ENCODE data around the gene RPS6KA5. TPM values are rescaled to one million over a fixed set of nuclear protein-coding genes. Genes with fewer than 3 reads are reported as not detected.
"Not testable (repeated sequence)": the region's sequence is repeated elsewhere in the genome, so short reads cannot be mapped to it uniquely, and the experiment has no call there.

The RPS6KA5 gene
- total RNA-seq, 8 experiments from 2014 or later, result 2.5 to 25.2 (median 5.8) TPM

GRCh38 chr14:90851327-90852036, 209.0 kb downstream of the RPS6KA5 start:
- Histone ChIP-seq H3K4me1 (replicated peaks in 1 of 2) (no peaks in the 10 kb centered on the region), H3K27ac (no peak overlapping the region), H3K4me3 (no peak overlapping the region)
- in situ Hi-C loops (cut with MboI; ENCODE audit: low pct_unique_long_range_greater_than_20kb in 2 of 9, low sequenced_read_pairs in 9 of 9, unreplicated experiment in 9 of 9), result no loop called here
- 59 to 100% (median 88%) methylated on average over 1 to 5 of the region's 5 CpGs for WGBS, 10 experiments
- ATAC-seq (replicated peaks in 6 of 8), result no peak

DNA sequence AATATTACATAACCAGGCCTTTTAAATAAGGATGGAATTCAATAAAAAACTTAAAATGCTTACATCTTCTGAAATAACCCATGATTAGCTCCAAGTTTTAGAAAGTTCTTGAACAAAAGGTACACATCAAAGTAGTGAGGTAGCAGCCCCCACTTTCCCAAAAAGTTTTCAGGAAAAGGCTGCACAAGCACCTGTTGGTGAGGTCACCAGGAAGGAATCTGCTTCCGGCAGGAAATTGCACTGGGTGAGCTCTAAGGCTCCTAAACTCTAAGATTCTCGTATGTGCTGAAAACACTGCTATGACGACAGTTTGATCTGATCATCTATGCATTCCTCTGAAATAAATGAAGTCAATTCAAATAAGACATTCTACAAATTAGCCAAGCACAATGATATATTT, 210.0 kb downstream of the RPS6KA5 start:
- Histone ChIP-seq H3K27ac (no peak overlapping the region), H3K4me3 (no peak overlapping the region), H3K4me1 (replicated peaks in 1 of 2) (no peaks in the 10 kb centered on the region)
- ATAC-seq (replicated peaks in 6 of 8), result peak in 2 of 8 experiments; percentile 46 to 52
- in situ Hi-C loops (cut with MboI; ENCODE audit: low pct_unique_long_range_greater_than_20kb in 2 of 9, low sequenced_read_pairs in 9 of 9, unreplicated experiment in 9 of 9), result no loop called here
- WGBS, 10 experiments, result 57 to 100% (median 93%) methylated on average over 1 to 3 of the region's 3 CpGs; no CpG with 5 or more reads in 1 of the 10 experiments

GRCh38 chr14:90849787-90850444, 210.5 kb downstream of the RPS6KA5 start:
- H3K27ac ChIP-seq, result no peak overlapping the region
- 0 to 100% (median 60%) methylated on average over 1 to 6 of the region's 7 CpGs for WGBS, 10 experiments
- H3K4me3 ChIP-seq, result no peak overlapping the region
- no peak for ATAC-seq (replicated peaks in 6 of 8)
- no peaks in the 10 kb centered on the region for H3K4me1 ChIP-seq (replicated peaks in 1 of 2)
- in situ Hi-C loops (cut with MboI; ENCODE audit: low pct_unique_long_range_greater_than_20kb in 2 of 9, low sequenced_read_pairs in 9 of 9, unreplicated experiment in 9 of 9), result no loop called here

DNA sequence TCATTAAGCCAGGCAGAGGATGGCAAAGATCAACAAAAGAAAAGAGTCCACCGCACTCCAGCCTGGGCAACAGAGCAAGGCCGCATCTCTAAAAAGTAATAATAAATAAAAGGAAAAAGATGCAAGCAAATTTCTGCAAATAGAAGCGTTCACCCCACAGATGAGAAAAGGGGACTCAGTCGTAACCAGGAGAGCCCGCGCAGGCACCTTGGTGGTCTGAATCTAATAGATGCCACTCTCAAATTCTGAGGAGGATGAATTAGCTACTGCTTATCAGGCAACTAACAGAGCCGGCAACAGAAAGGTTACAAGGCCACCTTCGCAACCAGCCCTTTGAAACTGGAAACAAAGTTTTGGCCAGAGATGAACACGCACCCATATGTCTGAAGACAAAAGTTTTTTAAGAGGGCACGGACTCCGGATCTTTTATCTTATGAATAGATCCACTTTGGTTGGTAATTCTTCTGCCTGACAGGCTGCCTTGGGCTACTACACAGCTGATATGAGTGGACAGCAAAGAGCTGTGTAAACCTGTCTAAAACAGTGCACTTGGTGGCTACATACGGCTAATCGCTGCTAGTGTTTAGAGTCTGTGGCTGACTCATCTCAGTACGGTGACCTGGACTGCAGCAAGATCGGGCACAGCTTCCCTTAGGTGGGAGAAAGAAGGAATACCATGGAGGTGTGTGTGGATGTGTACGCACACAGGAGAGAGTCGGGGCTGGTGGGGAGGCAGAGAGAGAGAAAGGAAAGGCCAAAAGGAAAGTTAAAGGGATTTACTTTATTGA, 211.3 kb downstream of the RPS6KA5 start:
- 60 to 94% (median 87%) methylated on average over 1 to 16 of the region's 17 CpGs; no CpG with 5 or more reads in 1 of the 10 experiments for WGBS, 10 experiments
- Histone ChIP-seq H3K4me3 (no peak overlapping the region), H3K4me1 (replicated peaks in 1 of 2) (no peaks in the 10 kb centered on the region), H3K27ac (no peak overlapping the region)
- in situ Hi-C loops (cut with MboI; ENCODE audit: low pct_unique_long_range_greater_than_20kb in 2 of 9, low sequenced_read_pairs in 9 of 9, unreplicated experiment in 9 of 9), result no loop called here
- ATAC-seq (replicated peaks in 6 of 8), result peak in 4 of 8 experiments; percentile 16 to 62 (median 46)

DNA sequence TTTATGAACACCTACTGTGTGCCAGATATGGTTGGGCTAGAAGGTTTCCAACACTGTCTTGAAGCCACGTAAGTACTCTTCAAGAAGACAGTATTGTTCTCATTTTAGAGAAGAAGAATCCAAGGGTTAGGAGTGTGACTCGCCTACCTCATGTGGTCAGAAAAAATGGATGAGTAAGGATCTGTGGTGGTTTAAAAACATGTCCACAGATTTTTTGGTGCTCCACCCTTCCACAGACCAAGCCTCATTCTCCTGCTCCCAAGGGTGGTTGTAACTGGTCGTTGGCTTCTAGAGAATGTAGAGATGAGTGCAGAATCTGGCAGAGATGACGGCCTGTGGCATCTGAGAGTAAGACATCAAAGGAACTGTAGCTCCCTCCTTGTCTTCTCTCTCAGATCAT, 213.9 kb downstream of the RPS6KA5 start:
- no peak overlapping the region for H3K27ac ChIP-seq
- in situ Hi-C loops (cut with MboI; ENCODE audit: low pct_unique_long_range_greater_than_20kb in 2 of 9, low sequenced_read_pairs in 9 of 9, unreplicated experiment in 9 of 9), result no loop called here
- peak in 1 of 8 experiments; percentile 54 for ATAC-seq (replicated peaks in 6 of 8)

DNA sequence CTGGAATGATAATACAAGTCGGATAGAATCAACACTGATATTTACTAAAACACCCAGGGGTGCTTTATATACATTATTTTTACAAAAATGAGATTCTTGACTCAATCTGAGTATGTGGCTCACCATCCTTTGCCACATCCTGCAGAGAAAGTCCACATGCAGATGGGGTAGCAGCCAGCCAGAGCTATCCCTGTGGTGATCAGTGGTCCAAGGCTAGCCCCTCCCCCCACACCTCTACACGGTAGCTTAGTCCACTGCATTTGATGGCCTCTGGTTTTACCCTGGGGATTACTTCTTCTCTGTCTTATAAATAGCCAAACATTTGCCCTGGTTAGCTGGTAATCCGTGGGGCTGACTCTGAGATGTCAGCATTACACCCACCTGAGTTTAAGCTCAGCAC, 216.1 kb downstream of the RPS6KA5 start:
- H3K27ac ChIP-seq, result no peak overlapping the region
- no peak for ATAC-seq (replicated peaks in 6 of 8)
- no peaks in the 10 kb centered on the region for H3K4me1 ChIP-seq (replicated peaks in 1 of 2)
- in situ Hi-C loops (cut with MboI; ENCODE audit: low pct_unique_long_range_greater_than_20kb in 2 of 9, low sequenced_read_pairs in 9 of 9, unreplicated experiment in 9 of 9), result no loop called here
- WGBS, 10 experiments, result 40 to 100% (median 72%) methylated on average over 1 to 2 of the region's 3 CpGs; no CpG with 5 or more reads in 4 of the 10 experiments
- no peak overlapping the region for H3K4me3 ChIP-seq

More for the DNA sequence above, 213.9 kb downstream of the RPS6KA5 start:
- H3K4me3 ChIP-seq, result no peak overlapping the region
- no peaks in the 10 kb centered on the region for H3K4me1 ChIP-seq (replicated peaks in 1 of 2)
- 17 to 100% (median 84%) methylated on average over 1 to 4 of the region's 4 CpGs; no CpG with 5 or more reads in 3 of the 10 experiments for WGBS, 10 experiments

DNA sequence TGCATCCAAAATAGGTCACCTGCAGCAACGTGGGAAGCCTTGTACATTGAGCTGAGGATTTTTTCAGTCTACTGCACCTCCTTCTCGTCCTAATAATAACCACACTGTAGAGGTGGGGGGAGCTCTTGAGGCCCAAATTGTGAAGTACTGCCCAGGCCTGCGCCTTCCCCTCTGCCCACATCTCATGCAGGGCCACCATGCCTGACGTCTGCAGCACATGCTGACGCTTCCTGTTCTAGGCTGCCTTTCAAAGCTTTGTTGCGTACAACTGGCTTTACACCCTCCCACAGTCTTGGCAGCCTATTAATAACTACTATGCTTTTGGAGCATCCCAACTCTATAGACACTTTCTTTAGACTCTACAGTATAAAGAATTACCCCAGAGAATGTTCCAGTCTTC, 217.7 kb downstream of the RPS6KA5 start:
- no peak for ATAC-seq (replicated peaks in 6 of 8)
- Histone ChIP-seq H3K4me1 (replicated peaks in 1 of 2) (no peaks in the 10 kb centered on the region), H3K27ac (no peak overlapping the region), H3K4me3 (no peak overlapping the region)
- in situ Hi-C loops (cut with MboI; ENCODE audit: low pct_unique_long_range_greater_than_20kb in 2 of 9, low sequenced_read_pairs in 9 of 9, unreplicated experiment in 9 of 9), result no loop called here
- 40 to 100% (median 80%) methylated on average over 1 of the region's 6 CpGs; no CpG with 5 or more reads in 6 of the 10 experiments for WGBS, 10 experiments

GRCh38 chr14:90840667-90841066, 219.8 kb downstream of the RPS6KA5 start:
- ATAC-seq (replicated peaks in 6 of 8); H3K27ac ChIP-seq; H3K4me1 ChIP-seq (replicated peaks in 1 of 2); H3K4me3 ChIP-seq; in situ Hi-C loops (cut with MboI; ENCODE audit: low pct_unique_long_range_greater_than_20kb in 2 of 9, low sequenced_read_pairs in 9 of 9, unreplicated experiment in 9 of 9): not testable (repeated sequence)
- WGBS, 10 experiments, result 83 to 100% (median 100%) methylated on average over 1 to 4 of the region's 4 CpGs; no CpG with 5 or more reads in 1 of the 10 experiments

DNA sequence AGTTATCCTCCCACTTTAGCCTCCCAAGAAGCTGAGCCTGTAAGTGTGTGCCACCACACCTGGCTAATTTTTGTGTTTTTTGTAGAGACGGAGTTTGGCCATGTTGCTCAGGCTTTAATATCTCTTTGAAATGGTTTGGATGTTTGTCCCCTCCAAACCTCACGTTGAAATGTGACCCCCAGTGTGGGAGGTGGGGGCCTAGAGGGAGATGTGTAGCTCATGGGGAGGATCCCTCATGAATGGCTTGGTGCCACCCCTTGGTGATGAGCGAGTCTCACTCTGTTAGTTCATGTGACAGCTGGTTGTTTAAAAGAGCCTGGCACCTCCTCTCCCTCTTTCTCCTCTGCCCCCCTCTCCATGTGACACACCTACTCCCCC, 220.6 kb downstream of the RPS6KA5 start:
- in situ Hi-C loops (cut with MboI; ENCODE audit: low pct_unique_long_range_greater_than_20kb in 2 of 9, low sequenced_read_pairs in 9 of 9, unreplicated experiment in 9 of 9), result no loop called here
- no peak for ATAC-seq (replicated peaks in 6 of 8)

GRCh38 chr14:90839024-90839888, 221.2 kb downstream of the RPS6KA5 start:
- in situ Hi-C loops (cut with MboI; ENCODE audit: low pct_unique_long_range_greater_than_20kb in 2 of 9, low sequenced_read_pairs in 9 of 9, unreplicated experiment in 9 of 9), result no loop called here
- 0 to 100% (median 80%) methylated on average over 1 to 9 of the region's 10 CpGs; no CpG with 5 or more reads in 1 of the 10 experiments for WGBS, 10 experiments
- Histone ChIP-seq H3K4me3 (no peak overlapping the region), H3K4me1 (replicated peaks in 1 of 2) (no peaks in the 10 kb centered on the region), H3K27ac (no peak overlapping the region)
- peak in 3 of 8 experiments; percentile 50 to 98 (median 92) for ATAC-seq (replicated peaks in 6 of 8)

More for the DNA sequence above, 220.6 kb downstream of the RPS6KA5 start:
- Histone ChIP-seq H3K4me1 (replicated peaks in 1 of 2) (no peaks in the 10 kb centered on the region), H3K4me3 (no peak overlapping the region), H3K27ac (no peak overlapping the region)
- WGBS, 10 experiments, result 17 to 100% (median 87%) methylated on average over 1 to 3 of the region's 3 CpGs; no CpG with 5 or more reads in 4 of the 10 experiments

DNA sequence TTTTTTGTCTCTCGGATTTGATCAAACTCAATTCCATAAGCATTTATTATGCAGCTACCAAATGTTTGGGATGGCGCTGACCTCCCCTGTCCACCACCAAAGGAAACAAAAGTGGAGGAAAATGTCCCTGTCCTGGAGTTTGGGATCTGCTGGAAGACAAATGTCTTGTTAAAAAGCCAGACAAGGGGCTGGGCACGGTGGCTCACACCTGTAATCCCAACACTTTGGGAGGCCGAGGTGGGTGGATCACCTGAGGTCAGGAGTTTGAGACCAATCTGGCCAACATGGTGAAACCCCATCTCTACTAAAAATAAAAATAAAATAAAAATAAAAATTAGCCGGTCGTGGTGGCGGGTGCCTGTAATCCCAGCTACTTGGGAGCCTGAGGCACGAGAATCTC, 221.9 kb downstream of the RPS6KA5 start:
- WGBS, 10 experiments, result 73 to 100% (median 92%) methylated on average over 1 to 7 of the region's 8 CpGs; no CpG with 5 or more reads in 2 of the 10 experiments
- H3K27ac ChIP-seq; ATAC-seq (replicated peaks in 6 of 8); H3K4me1 ChIP-seq (replicated peaks in 1 of 2); H3K4me3 ChIP-seq; in situ Hi-C loops (cut with MboI; ENCODE audit: low pct_unique_long_range_greater_than_20kb in 2 of 9, low sequenced_read_pairs in 9 of 9, unreplicated experiment in 9 of 9): not testable (repeated sequence)

DNA sequence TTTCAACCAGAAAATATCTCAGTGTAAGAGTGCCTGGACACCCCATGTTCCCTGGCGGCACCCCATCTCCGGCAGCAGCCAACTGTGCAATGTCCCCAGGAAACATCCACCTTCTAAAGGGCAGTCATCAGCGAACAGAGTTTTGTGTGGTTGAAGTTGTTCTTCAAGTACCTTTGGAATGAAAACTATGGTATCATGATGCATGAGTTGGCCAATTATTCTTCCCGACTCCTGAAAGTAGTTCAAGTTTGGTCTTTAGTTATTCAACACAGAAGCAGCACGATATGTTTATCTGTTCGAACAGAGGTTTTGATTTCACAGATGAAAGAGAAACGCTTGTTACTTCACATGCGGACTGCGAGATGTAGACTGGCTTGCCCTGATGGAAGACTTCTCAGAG, 223.1 kb downstream of the RPS6KA5 start:
- WGBS, 10 experiments, result 81 to 100% (median 94%) methylated on average over 1 to 9 of the region's 9 CpGs
- in situ Hi-C loops (cut with MboI; ENCODE audit: low pct_unique_long_range_greater_than_20kb in 2 of 9, low sequenced_read_pairs in 9 of 9, unreplicated experiment in 9 of 9), result no loop called here
- no peaks in the 10 kb centered on the region for H3K4me1 ChIP-seq (replicated peaks in 1 of 2)
- ATAC-seq (replicated peaks in 6 of 8), result no peak
- H3K4me3 ChIP-seq, result no peak overlapping the region
- H3K27ac ChIP-seq, result no peak overlapping the region
